ACC112 (cell line): Measurements from ENCODE around the gene SESN1.

ENCODE experiments used
- H2AFZ ChIP-seq: fragments of 200-600 bp; sonication (generic); one replicate; pipeline ENCODE4 v1.6.0; 2017; ENCODE audit warnings: antibody characterized with exemption, low read length; ENCODE audit not compliant: unreplicated experiment
- H3K27ac ChIP-seq: fragments of 200-600 bp; sonication (generic); 2 replicates; pipeline ENCODE4 v1.5.1; 2014; ENCODE audit warnings: low read depth, mild to moderate bottlenecking, antibody characterized with exemption, low read length, moderate library complexity
- H3K27me3 ChIP-seq: fragments of 200-600 bp; sonication (generic); 2 replicates; pipeline ENCODE4 v1.6.1; 2014; ENCODE audit warnings: mild to moderate bottlenecking, antibody characterized with exemption, low read length, moderate library complexity, mixed read lengths; ENCODE audit not compliant: insufficient read depth
- H3K36me3 ChIP-seq: fragments of 200-600 bp; sonication (generic); 2 replicates; pipeline ENCODE4 v1.6.1; 2016; ENCODE audit warnings: mild to moderate bottlenecking, antibody characterized with exemption, low read length, moderate library complexity, mixed read lengths; ENCODE audit not compliant: insufficient read depth
- H3K4me1 ChIP-seq: fragments of 200-600 bp; sonication (generic); one replicate; pipeline ENCODE4 v1.6.1; 2016; ENCODE audit warnings: low read length, mixed read lengths; ENCODE audit not compliant: insufficient read depth, unreplicated experiment, control insufficient read depth
- H3K4me3 ChIP-seq: fragments of 200-600 bp; sonication (generic); 2 replicates; pipeline ENCODE4 v1.5.1; 2014; ENCODE audit warnings: mild to moderate bottlenecking, low read depth, low read length
- H3K79me2 ChIP-seq: fragments of 200-600 bp; sonication (generic); one replicate; pipeline ENCODE4 v1.6.0; 2016; ENCODE audit warnings: low read length; ENCODE audit not compliant: control insufficient read depth, unreplicated experiment, insufficient read depth

The SESN1 gene

GRCh38 chr6:109014606-109015005, 80.0 kb downstream of the SESN1 start:
- no peak overlapping the region for H3K27ac ChIP-seq
- no peak overlapping the region for H2AFZ ChIP-seq
- H3K36me3 ChIP-seq, result no peaks in the 10 kb centered on the region

GRCh38 chr6:109013656-109014305, 80.9 kb downstream of the SESN1 start:
- Histone ChIP-seq H3K36me3 (no peaks in the 10 kb centered on the region), H3K27me3 (no peaks in the 10 kb centered on the region), H3K27ac (no peak overlapping the region), H2AFZ (no peak overlapping the region), H3K4me3 (no peak overlapping the region), H3K4me1 (no peaks in the 10 kb centered on the region), H3K79me2 (no peaks in the 10 kb centered on the region)

More at GRCh38 chr6:109014606-109015005, 80.0 kb downstream of the SESN1 start:
- Histone ChIP-seq H3K27me3 (no peaks in the 10 kb centered on the region), H3K79me2 (no peaks in the 10 kb centered on the region), H3K4me3 (no peak overlapping the region), H3K4me1 (no peaks in the 10 kb centered on the region)

- Histone ChIP-seq H3K27me3 (no peaks in the 10 kb centered on the region), H3K27ac (no peak overlapping the region), H3K36me3 (no peaks in the 10 kb centered on the region), H3K79me2 (peaks cover 10% of the 10 kb centered on the region), H3K4me3 (no peak overlapping the region), H3K4me1 (peaks cover 12% of the 10 kb centered on the region), H2AFZ (no peak overlapping the region)
Measured at GRCh38 chr6:109010705-109011102, 83.9 kb downstream of the SESN1 start.

- Histone ChIP-seq H2AFZ (peak overlapping the region; percentile 94), H3K4me1 (peaks cover 12% of the 10 kb centered on the region), H3K27me3 (no peaks in the 10 kb centered on the region), H3K79me2 (peaks cover 10% of the 10 kb centered on the region), H3K27ac (peak overlapping the region; percentile 1; the same call in 1 of the 2 replicates), H3K4me3 (peak overlapping the region; percentile 95), H3K36me3 (no peaks in the 10 kb centered on the region)
Measured at GRCh38 chr6:109009962-109010704, 84.5 kb downstream of the SESN1 start.

GRCh38 chr6:109009236-109009961, 85.2 kb downstream of the SESN1 start:
- H3K4me1 ChIP-seq, result peaks cover 12% of the 10 kb centered on the region
- H3K4me3 ChIP-seq, result peak overlapping the region; percentile 95
- H2AFZ ChIP-seq, result peak overlapping the region; percentile 94
- H3K27me3 ChIP-seq, result no peaks in the 10 kb centered on the region
- H3K36me3 ChIP-seq, result no peaks in the 10 kb centered on the region
- H3K79me2 ChIP-seq, result peaks cover 10% of the 10 kb centered on the region
- peak overlapping the region; percentile 43 for H3K27ac ChIP-seq

- Histone ChIP-seq H3K4me3 (peak overlapping the region; percentile 95), H3K27ac (peak overlapping the region; percentile 43), H3K4me1 (peaks cover 12% of the 10 kb centered on the region), H3K79me2 (peaks cover 13% of the 10 kb centered on the region), H3K27me3 (no peaks in the 10 kb centered on the region), H2AFZ (peak overlapping the region; percentile 46), H3K36me3 (no peaks in the 10 kb centered on the region)
Measured at GRCh38 chr6:109008537-109009235, 86.0 kb downstream of the SESN1 start.

GRCh38 chr6:109008054-109008453, 86.6 kb downstream of the SESN1 start:
- H3K27me3 ChIP-seq, result no peaks in the 10 kb centered on the region
- no peaks in the 10 kb centered on the region for H3K36me3 ChIP-seq
- peaks cover 13% of the 10 kb centered on the region for H3K79me2 ChIP-seq
- peaks cover 12% of the 10 kb centered on the region for H3K4me1 ChIP-seq
- H3K4me3 ChIP-seq, result peak overlapping the region; percentile 95
- no peak overlapping the region for H3K27ac ChIP-seq
- no peak overlapping the region for H2AFZ ChIP-seq

- no peak overlapping the region for H3K27ac ChIP-seq
- H3K27me3 ChIP-seq, result no peaks in the 10 kb centered on the region
- no peaks in the 10 kb centered on the region for H3K36me3 ChIP-seq
- H3K4me3 ChIP-seq, result peak overlapping the region; percentile 95
- peaks cover 13% of the 10 kb centered on the region for H3K79me2 ChIP-seq
- peaks cover 12% of the 10 kb centered on the region for H3K4me1 ChIP-seq
- H2AFZ ChIP-seq, result no peak overlapping the region
Measured at GRCh38 chr6:109007521-109007920, 87.1 kb downstream of the SESN1 start.

GRCh38 chr6:109006818-109007217, 87.8 kb downstream of the SESN1 start:
- Histone ChIP-seq H3K79me2 (peaks cover 13% of the 10 kb centered on the region), H3K27me3 (no peaks in the 10 kb centered on the region), H3K4me1 (peaks cover 19% of the 10 kb centered on the region), H3K4me3 (0 out of 2 replicates have a peak overlapping the region, but pooled peaks have one; percentile 95), H3K27ac (no peak overlapping the region), H3K36me3 (no peaks in the 10 kb centered on the region), H2AFZ (no peak overlapping the region)

- peaks cover 6% of the 10 kb centered on the region; the same call in 1 of the 2 replicates for H3K36me3 ChIP-seq
- H3K27ac ChIP-seq, result peak overlapping the region; percentile 69
- peaks cover 20% of the 10 kb centered on the region for H3K4me1 ChIP-seq
- peaks cover 5% of the 10 kb centered on the region for H3K79me2 ChIP-seq
- H3K27me3 ChIP-seq, result no peaks in the 10 kb centered on the region
- no peak overlapping the region for H2AFZ ChIP-seq
- H3K4me3 ChIP-seq, result no peak overlapping the region
Measured at GRCh38 chr6:109002882-109003281, 91.8 kb downstream of the SESN1 start.
